ENCODE results near the gene FAM135A. TPM values are rescaled to one million over a fixed set of nuclear protein-coding genes. Genes with fewer than 3 reads are reported as not detected.

FAM135A gene
- total and polyA plus RNA-seq, 2 of the 8 experiments (the other 6 are each of a cell fraction or from before 2014, with no cell fraction given): 17.4 to 35.7 TPM

DNA sequence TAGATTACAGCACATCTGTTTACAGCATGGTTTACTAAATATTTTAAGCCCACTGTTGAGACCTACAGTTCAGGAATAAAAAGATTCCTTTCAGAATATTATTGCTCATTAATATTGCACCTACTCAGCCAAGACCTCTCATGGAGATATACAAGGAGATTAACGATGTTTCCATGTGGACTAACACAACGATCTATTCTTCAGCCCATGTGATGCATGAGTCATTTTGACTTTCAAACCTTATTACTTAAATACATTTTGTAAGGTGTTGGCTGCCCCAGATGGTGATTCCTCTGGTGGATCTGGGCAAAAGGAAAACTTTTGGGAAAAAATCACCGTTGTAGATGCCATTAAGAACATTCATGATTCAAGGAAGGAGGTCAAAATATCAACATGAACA is 105.4 kb downstream of the FAM135A start (continued):
- TF ChIP-seq JUND (IDR thresholded peaks at IDR 0.05; ENCODE audit: low read length) (no peak), CREB1 (IDR thresholded peaks at IDR 0.05) (no peak), CEBPB (IDR thresholded peaks at IDR 0.05; ENCODE audit: low read depth, low read length) (no peak), GTF2F1 (IDR thresholded peaks at IDR 0.05; ENCODE audit: borderline replicate concordance, low read depth, low read length) (no peak), RXRA (IDR thresholded peaks at IDR 0.05; ENCODE audit: insufficient read depth, low read depth, low read length) (no peak)

Data from H1 (cell line).